ENCODE results near the gene INCENP. TPM values are rescaled to one million over a fixed set of nuclear protein-coding genes. Genes with fewer than 3 reads are reported as not detected.

INCENP gene
- total RNA-seq, 2 experiments from 2014 or later = 81.8 to 84.0 TPM

Other genes starting within 250 kb of the INCENP start
- gene FADS3, start 232.5 kb upstream of the INCENP start, total RNA-seq = 1 to 10 TPM; 8.2 to 9.7 TPM
- not detected for gene RAB3IL1, start 206.4 kb upstream of the INCENP start, total RNA-seq
- gene BEST1, start 173.7 kb upstream of the INCENP start, total RNA-seq = not detected
- 100 to 1,000 TPM; 543 to 554 TPM for gene FTH1, start 156.4 kb upstream of the INCENP start, total RNA-seq
- not detected for gene SCGB1D1, start 66.2 kb downstream of the INCENP start, total RNA-seq
- gene SCGB2A1, start 84.7 kb downstream of the INCENP start, total RNA-seq = not detected
- not detected for gene SCGB1D2, start 118.2 kb downstream of the INCENP start, total RNA-seq
- gene SCGB2A2, start 146.1 kb downstream of the INCENP start, total RNA-seq = not detected
- gene SCGB1D4, start 175.1 kb downstream of the INCENP start, total RNA-seq = not detected
- 10 to 100 TPM in 1 of 2 experiments, 1 to 10 TPM in 1; 6.8 to 10.4 TPM for gene ASRGL1, start 213.4 kb downstream of the INCENP start, total RNA-seq

Data from activated CD8-positive, alpha-beta memory T cell treated with anti-CD3 and anti-CD28 coated beads for 36 hours (primary cell).